Smooth muscle cell (in vitro differentiated cells): Measurements from ENCODE around the gene RPL7L1. TPM values are rescaled to one million over a fixed set of nuclear protein-coding genes. Genes with fewer than 3 reads are reported as not detected.
"Not testable (repeated sequence)": the region's sequence is repeated elsewhere in the genome, so short reads cannot be mapped to it uniquely, and the experiment has no call there.

ENCODE experiments used
- DNase-seq: peaks from one replicate; lab custom pipeline; 2025; ENCODE audit not compliant: unreplicated experiment; lab: John Stamatoyannopoulos, UW
- H2AFZ ChIP-seq: fragments of 200-600 bp; sonication (generic); 2 replicates; pipeline ENCODE4 v1.6.0; 2016; ENCODE audit warnings: antibody characterized with exemption, low read depth, mild to moderate bottlenecking
- H3F3A ChIP-seq: fragments of 200-600 bp; sonication (generic); 2 replicates; pipeline ENCODE4 v1.6.0; 2017; ENCODE audit warnings: antibody characterized with exemption, low read depth
- H3K27ac ChIP-seq: fragments of 200-600 bp; sonication (generic); 2 replicates; pipeline ENCODE4 v1.5.1; 2016; ENCODE audit warnings: low read depth, mild to moderate bottlenecking
- H3K27me3 ChIP-seq: fragments of 200-600 bp; sonication (generic); 2 replicates; pipeline ENCODE4 v1.6.1; 2016; ENCODE audit warnings: low read depth, mild to moderate bottlenecking
- H3K36me3 ChIP-seq: fragments of 200-600 bp; sonication (generic); 2 replicates; pipeline ENCODE4 v1.5.1; 2016; ENCODE audit warnings: low read depth
- H3K4me1 ChIP-seq: fragments of 200-600 bp; sonication (generic); 2 replicates; pipeline ENCODE4 v1.5.1; 2016; ENCODE audit warnings: low read depth
- H3K4me2 ChIP-seq: fragments of 200-600 bp; sonication (generic); 2 replicates; pipeline ENCODE4 v1.6.0; 2016; ENCODE audit warnings: mild to moderate bottlenecking
- H3K4me3 ChIP-seq: fragments of 200-600 bp; sonication (generic); 2 replicates; pipeline ENCODE4 v1.5.1; 2016; ENCODE audit warnings: mild to moderate bottlenecking
- H3K79me2 ChIP-seq: fragments of 200-600 bp; sonication (generic); 2 replicates; pipeline ENCODE4 v1.6.0; 2016; ENCODE audit warnings: low read depth, mild to moderate bottlenecking
- H3K9ac ChIP-seq: fragments of 200-600 bp; sonication (generic); 2 replicates; pipeline ENCODE4 v1.6.0; 2016; ENCODE audit warnings: low read depth
- H3K9me3 ChIP-seq: fragments of 200-600 bp; sonication (generic); replicated peaks from 2 replicates; pipeline ENCODE4 v1.5.1; 2016; ENCODE audit warnings: low read depth
- H4K20me1 ChIP-seq: fragments of 200-600 bp; sonication (generic); 2 replicates; pipeline ENCODE4 v1.6.0; 2016; ENCODE audit warnings: low read depth
- WGBS: methylation state at CpG from one replicate; pipeline ENCODE4 v1.1.7; 2016; ENCODE audit warnings: low lambda C conversion rate; 5-methylcytosine and 5-hydroxymethylcytosine counted together
- polyA plus RNA-seq: library from polyadenylated mRNA; unstranded; fragments of >200 nt; fragmentation: Nextera tagmentation; extraction: Ambion mirVana; gene quantifications from 2 replicates; pipeline ENCODE4 v1.2.1, GENCODE V29; 2016
- total RNA-seq: library from RNA; depleted of rRNA; stranded (reverse); fragments of >200 nt; gene quantifications from 2 replicates; pipeline ENCODE4 v1.2.3, GENCODE V29; 2014
- TF ChIP-seq, protein P1 (sequence below): fragments of 200-600 bp; sonication (generic); IDR thresholded peaks from 2 replicates; pipeline ENCODE4 v1.5.1; 2017; ENCODE audit warnings: borderline replicate concordance, mild to moderate bottlenecking, antibody characterized with exemption; ENCODE audit not compliant: insufficient read depth, poor library complexity, severe bottlenecking

Gene RPL7L1
- total and polyA plus RNA-seq, 2 experiments from 2014 or later, result 51.7 to 64.0 TPM

DNA sequence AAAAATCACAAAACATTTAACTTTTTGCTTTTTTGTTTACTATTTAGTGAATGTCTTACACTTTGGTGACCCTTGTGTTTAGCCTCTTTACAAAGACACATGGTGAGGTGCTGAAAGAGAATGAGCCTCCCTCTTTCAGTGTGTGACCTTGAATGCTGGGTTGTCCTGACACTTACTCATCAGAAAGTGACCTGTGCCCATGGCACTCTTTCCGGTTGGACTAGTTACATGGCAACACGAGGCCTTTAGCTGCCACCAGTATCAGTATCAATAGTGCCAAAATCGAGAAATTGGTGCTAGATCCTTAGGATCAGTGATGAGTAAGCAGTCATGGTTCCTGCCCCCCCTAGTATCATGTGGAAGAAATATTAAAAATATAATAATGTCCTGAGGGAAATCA lies 1.7 kb upstream of the RPL7L1 start:
- Histone ChIP-seq H3K27me3 (no peaks in the 10 kb centered on the region), H3K27ac (no peak overlapping the region), H3K36me3 (no peaks in the 10 kb centered on the region), H3K79me2 (peaks cover 28% of the 10 kb centered on the region), H3K4me3 (no peak overlapping the region), H4K20me1 (no peaks in the 10 kb centered on the region), H3K9me3 (no peaks in the 10 kb centered on the region), H3K4me2 (no peak overlapping the region), H2AFZ (peak overlapping the region; percentile 79), H3K4me1 (peaks cover 6% of the 10 kb centered on the region), H3K9ac (no peak overlapping the region), H3F3A (peaks cover 3% of the 10 kb centered on the region)
- 90% methylated on average over 3 of the region's 3 CpGs for whole genome bisulfite sequencing
- TF ChIP-seq, protein P1, sequence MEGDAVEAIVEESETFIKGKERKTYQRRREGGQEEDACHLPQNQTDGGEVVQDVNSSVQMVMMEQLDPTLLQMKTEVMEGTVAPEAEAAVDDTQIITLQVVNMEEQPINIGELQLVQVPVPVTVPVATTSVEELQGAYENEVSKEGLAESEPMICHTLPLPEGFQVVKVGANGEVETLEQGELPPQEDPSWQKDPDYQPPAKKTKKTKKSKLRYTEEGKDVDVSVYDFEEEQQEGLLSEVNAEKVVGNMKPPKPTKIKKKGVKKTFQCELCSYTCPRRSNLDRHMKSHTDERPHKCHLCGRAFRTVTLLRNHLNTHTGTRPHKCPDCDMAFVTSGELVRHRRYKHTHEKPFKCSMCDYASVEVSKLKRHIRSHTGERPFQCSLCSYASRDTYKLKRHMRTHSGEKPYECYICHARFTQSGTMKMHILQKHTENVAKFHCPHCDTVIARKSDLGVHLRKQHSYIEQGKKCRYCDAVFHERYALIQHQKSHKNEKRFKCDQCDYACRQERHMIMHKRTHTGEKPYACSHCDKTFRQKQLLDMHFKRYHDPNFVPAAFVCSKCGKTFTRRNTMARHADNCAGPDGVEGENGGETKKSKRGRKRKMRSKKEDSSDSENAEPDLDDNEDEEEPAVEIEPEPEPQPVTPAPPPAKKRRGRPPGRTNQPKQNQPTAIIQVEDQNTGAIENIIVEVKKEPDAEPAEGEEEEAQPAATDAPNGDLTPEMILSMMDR, result no peak
- no peak for DNase-seq

DNA sequence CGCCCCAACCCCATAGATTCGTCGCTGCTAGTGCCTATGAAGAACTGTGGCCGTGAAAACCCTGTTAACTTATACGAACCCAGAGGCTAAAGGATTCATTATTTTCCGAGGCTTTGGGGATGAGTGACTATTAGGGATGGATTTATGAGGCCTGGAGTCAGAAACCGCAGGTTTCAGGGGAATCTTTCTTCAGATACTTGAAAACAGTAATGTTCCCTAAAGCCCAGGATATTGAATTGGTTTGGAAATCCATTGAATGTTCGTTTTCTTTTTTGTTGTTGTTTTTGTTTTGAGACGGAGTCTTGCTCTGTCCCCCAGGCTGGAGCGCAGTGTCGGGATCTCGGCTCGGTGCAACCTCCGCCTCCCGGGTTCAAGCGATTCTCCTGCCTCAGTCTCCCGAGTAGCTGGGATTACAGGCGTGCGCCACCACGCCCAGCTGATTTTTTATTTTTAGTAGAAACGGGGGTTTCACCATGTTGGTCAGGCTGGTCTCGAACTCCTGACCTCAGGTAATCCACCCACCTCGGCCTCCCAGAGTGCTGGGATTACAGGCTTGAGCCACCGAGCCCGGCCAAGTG lies 913 bp downstream of the RPL7L1 start:
- DNase-seq, H4K20me1 ChIP-seq, H3K27me3 ChIP-seq, H3K36me3 ChIP-seq, H3K4me1 ChIP-seq, H3K9me3 ChIP-seq: not testable (repeated sequence)
- Histone ChIP-seq H3K79me2 (peaks cover 42% of the 10 kb centered on the region), H3K4me3 (peak overlapping the region; percentile 81), H3F3A (peaks cover 14% of the 10 kb centered on the region), H3K27ac (peak overlapping the region; percentile 84), H3K4me2 (peak overlapping the region; percentile 88), H2AFZ (peak overlapping the region; percentile 98), H3K9ac (peak overlapping the region; percentile 89)
- 24% methylated on average over 25 of the region's 25 CpGs for whole genome bisulfite sequencing

DNA sequence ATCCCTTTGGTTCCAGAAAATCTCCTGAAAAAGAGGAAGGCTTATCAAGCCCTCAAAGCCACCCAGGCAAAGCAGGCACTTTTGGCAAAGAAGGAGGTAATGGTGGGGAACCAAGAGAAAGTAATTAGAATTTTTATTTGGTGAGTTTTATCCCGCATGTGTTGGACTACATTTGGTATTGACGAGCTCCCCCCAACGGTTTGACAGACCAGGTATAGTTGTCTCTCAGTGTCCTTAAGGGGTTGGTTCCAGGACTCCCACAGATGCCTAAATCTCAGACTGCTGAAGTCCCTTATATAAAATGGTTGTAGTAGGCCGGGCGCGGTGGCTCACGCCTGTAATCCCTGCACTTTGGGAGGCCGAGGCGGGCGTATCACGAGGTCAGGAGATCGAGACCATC lies 1.5 kb downstream of the RPL7L1 start:
- not testable (repeated sequence) for H4K20me1 ChIP-seq, H3K27me3 ChIP-seq, DNase-seq, H3K4me1 ChIP-seq, H3K9me3 ChIP-seq, H2AFZ ChIP-seq
- H3K4me3 ChIP-seq, result peak overlapping the region; percentile 81
- H3K36me3 ChIP-seq, result peaks cover 14% of the 10 kb centered on the region
- peak overlapping the region; percentile 89 for H3K9ac ChIP-seq
- WGBS, result 90% methylated on average over 12 of the region's 12 CpGs
- peak overlapping the region; percentile 84 for H3K27ac ChIP-seq
- peaks cover 44% of the 10 kb centered on the region for H3K79me2 ChIP-seq
- peaks cover 14% of the 10 kb centered on the region for H3F3A ChIP-seq
- H3K4me2 ChIP-seq, result peak overlapping the region; percentile 88

DNA sequence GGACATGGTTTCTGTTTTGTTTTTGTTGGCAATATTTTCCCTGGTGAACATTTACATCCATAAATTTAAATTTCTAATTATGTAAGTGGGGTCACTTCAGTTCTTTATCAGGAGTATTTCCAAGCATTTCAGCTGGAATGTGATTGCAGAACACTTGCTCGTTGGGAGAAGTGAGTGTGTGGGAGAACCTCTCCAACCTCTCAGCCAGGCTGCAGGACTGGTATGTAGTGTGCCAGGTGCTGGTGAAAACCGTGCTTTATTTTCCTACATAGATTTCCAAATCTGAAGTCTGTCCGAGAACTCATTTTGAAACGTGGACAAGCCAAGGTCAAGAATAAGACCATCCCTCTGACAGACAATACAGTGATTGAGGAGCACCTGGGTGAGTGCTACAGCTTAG lies 6.3 kb downstream of the RPL7L1 start:
- H3K4me3 ChIP-seq, result no peak overlapping the region
- WGBS, result 97% methylated on average over 4 of the region's 4 CpGs
- H3K36me3 ChIP-seq, result peaks cover 16% of the 10 kb centered on the region
- peaks cover 36% of the 10 kb centered on the region for H3K79me2 ChIP-seq
- H3K4me1 ChIP-seq, result peaks cover 13% of the 10 kb centered on the region
- peaks cover 8% of the 10 kb centered on the region for H4K20me1 ChIP-seq
- H3K27me3 ChIP-seq, result no peaks in the 10 kb centered on the region
- no peak for DNase-seq
- H3K9ac ChIP-seq, result no peak overlapping the region
- H3F3A ChIP-seq, result peaks cover 19% of the 10 kb centered on the region
- no peak overlapping the region for H2AFZ ChIP-seq
- no peaks in the 10 kb centered on the region for H3K9me3 ChIP-seq
- no peak overlapping the region for H3K27ac ChIP-seq
- TF ChIP-seq, protein P1, result no peak
- H3K4me2 ChIP-seq, result no peak overlapping the region

DNA sequence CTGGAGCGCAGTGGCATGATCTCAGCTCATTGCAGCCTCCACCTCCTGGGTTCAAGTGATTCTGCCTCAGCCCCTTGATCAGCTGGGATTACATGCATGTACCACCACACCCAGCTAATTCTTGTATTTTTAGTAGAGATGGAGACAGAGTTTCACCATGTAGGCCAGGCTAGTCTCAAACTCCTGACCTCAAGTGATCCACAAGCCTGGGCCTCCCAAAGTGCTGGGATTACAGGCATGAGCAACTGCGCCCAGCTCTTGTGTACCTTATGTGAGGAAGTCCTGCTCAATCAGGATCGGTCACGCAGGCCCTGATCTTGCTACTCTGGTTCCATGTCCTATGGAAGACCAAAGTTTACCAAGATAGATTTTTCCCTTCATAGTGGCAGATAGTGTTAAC lies 8.8 kb downstream of the RPL7L1 start:
- not testable (repeated sequence) for H2AFZ ChIP-seq, H3K27ac ChIP-seq, H4K20me1 ChIP-seq, H3K27me3 ChIP-seq, H3K4me3 ChIP-seq, H3K9ac ChIP-seq, H3K9me3 ChIP-seq, DNase-seq, H3K4me2 ChIP-seq, H3K4me1 ChIP-seq
- 97% methylated on average over 4 of the region's 4 CpGs for WGBS
- Histone ChIP-seq H3F3A (peaks cover 23% of the 10 kb centered on the region), H3K79me2 (peaks cover 11% of the 10 kb centered on the region), H3K36me3 (peaks cover 16% of the 10 kb centered on the region)
